Measurements from ENCODE around the gene B3GNT7.

Gene B3GNT7

DNA sequence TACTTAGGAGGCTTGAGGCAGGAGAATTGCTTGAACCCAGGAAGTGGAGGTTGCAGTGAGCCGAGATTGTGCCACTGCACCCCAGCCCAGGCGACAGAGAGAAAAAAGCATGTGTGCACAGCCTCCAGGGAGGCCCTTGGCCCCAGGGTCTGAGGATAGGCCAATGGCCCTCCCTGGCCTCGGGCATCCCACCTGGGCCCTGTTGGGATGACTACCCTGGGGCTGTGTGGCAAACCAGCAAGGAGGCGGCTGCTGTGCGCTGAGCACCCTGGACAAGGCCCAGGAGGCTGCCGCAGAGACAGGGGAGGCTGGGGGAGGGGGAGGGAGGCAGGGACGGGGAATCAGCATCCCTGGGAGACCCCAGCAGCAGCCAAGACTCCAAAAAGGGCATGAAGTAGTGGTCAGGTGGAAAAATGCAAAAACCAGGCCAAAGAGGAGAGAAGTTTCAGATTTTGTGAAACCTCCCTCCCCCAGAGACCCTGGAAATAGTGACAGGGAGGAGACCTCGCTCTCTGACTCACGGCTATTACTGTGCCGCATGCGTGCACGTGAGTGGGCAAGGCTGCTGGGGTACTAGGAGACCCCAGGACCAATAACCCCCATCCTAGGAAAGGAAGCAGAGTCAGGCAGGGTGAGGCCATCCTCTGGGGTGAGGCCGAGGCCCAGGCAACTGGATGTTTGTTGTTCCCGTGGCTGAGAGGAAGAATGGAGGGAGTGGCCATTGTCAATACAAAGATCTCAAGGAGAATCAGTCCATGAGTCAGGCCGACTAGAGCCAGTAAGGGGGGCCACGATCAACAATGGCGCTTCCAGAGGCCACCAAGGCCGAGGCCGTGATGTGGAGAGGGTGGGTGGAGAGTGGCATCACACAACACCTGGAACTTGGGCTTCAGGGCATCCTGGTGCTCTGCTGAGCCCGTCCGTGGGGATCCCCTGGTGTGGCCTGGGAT lies 16.0 kb upstream of the B3GNT7 start:
- TF ChIP-seq, protein P1, sequence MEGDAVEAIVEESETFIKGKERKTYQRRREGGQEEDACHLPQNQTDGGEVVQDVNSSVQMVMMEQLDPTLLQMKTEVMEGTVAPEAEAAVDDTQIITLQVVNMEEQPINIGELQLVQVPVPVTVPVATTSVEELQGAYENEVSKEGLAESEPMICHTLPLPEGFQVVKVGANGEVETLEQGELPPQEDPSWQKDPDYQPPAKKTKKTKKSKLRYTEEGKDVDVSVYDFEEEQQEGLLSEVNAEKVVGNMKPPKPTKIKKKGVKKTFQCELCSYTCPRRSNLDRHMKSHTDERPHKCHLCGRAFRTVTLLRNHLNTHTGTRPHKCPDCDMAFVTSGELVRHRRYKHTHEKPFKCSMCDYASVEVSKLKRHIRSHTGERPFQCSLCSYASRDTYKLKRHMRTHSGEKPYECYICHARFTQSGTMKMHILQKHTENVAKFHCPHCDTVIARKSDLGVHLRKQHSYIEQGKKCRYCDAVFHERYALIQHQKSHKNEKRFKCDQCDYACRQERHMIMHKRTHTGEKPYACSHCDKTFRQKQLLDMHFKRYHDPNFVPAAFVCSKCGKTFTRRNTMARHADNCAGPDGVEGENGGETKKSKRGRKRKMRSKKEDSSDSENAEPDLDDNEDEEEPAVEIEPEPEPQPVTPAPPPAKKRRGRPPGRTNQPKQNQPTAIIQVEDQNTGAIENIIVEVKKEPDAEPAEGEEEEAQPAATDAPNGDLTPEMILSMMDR (conservative IDR thresholded peaks at IDR 0.05; ENCODE audit: control insufficient read depth, insufficient read depth, low read depth, low read length) = no peak
- DNase-seq (ENCODE audit: low read depth) = no peak
- H3K4me3 ChIP-seq (ENCODE audit: control insufficient read depth, low read depth, low read length) = no peak overlapping the region

DNA sequence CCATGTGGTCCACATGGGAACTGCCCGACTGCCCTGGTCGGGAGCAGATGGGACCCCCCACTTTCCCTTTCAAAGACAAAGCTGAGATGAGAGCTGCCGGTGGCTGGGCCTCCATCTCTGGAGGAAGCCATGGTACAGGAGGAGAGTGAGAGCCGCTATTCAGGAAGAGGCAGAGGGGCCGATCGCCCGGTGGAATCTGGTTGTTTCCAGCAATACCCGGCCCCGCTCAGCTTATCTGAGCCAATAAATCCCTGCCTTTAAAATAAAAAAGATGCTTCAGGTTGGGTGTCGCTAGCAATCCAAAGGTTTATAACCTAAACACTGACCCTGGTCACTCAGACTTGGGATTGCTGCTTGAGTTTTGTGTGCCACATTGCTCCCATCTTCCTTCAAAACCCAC lies 15.2 kb upstream of the B3GNT7 start:
- TF ChIP-seq, protein P1 (conservative IDR thresholded peaks at IDR 0.05; ENCODE audit: control insufficient read depth, insufficient read depth, low read depth, low read length) = no peak
- no peak overlapping the region for H3K4me3 ChIP-seq (ENCODE audit: control insufficient read depth, low read depth, low read length)
- no peak for DNase-seq (ENCODE audit: low read depth)

DNA sequence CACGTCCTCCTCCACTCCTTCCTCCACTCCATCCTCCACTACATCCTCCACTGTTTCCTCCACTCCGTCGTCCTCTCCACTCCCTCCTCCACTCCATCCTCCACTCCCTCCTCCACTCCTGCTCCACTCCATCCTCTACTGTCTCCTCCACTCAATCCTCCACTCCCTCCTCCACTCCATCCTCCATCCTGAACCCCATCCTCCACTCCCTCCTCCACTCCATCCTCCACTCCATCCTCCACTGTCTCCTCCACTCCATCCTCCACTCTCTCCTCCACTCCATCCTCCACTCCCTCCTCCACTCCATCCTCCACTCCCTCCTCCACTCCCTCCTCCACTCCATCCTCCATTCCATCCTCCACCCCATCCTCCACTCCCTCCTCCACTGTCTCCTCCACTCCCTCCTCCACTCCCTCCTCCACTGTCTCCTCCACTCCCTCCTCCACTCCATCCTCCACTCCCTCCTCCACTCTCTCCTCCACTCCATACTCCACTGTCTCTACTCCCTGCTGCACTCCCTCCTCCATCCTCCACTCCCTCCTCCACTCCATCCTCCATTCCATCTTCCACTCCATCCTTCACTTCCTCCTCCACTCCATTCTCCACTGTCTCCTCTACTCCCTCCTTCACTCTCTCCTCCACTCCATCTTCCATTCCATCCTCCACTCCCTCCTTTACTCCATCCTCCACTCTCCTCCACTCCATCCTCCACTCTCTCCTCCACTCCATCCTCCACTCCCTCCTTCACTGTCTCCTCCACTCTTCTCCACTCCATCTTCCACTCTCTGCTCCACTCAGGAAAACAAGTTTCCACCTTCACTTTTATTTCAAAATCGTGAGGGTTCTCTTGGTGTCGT lies 14.3 kb upstream of the B3GNT7 start:
- TF ChIP-seq, protein P1 (conservative IDR thresholded peaks at IDR 0.05; ENCODE audit: control insufficient read depth, insufficient read depth, low read depth, low read length) = no peak
- no peak overlapping the region for H3K4me3 ChIP-seq (ENCODE audit: control insufficient read depth, low read depth, low read length)
- DNase-seq (ENCODE audit: low read depth) = no peak

DNA sequence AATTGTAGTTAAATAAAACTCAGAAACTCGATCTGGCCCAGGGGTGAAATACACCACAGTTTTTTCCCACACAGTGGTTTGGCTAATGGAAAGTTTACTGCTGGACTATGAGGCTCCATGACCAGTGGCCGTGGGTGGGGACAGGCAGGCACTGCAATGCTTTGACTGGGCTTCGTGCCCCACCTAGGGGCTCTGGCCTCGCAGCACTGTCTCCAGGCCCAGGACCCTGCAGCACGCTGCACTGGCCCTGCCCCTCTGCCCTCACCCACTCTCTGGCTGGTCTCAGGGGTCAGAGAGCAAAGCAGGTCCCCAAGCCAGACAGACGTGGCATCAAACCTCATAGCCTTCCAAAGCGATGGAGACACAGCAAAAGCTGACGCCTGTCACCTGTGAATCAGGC lies 13.4 kb upstream of the B3GNT7 start:
- DNase-seq (ENCODE audit: low read depth) = no peak
- H3K4me3 ChIP-seq (ENCODE audit: control insufficient read depth, low read depth, low read length) = no peak overlapping the region
- TF ChIP-seq, protein P1 (conservative IDR thresholded peaks at IDR 0.05; ENCODE audit: control insufficient read depth, insufficient read depth, low read depth, low read length) = no peak

DNA sequence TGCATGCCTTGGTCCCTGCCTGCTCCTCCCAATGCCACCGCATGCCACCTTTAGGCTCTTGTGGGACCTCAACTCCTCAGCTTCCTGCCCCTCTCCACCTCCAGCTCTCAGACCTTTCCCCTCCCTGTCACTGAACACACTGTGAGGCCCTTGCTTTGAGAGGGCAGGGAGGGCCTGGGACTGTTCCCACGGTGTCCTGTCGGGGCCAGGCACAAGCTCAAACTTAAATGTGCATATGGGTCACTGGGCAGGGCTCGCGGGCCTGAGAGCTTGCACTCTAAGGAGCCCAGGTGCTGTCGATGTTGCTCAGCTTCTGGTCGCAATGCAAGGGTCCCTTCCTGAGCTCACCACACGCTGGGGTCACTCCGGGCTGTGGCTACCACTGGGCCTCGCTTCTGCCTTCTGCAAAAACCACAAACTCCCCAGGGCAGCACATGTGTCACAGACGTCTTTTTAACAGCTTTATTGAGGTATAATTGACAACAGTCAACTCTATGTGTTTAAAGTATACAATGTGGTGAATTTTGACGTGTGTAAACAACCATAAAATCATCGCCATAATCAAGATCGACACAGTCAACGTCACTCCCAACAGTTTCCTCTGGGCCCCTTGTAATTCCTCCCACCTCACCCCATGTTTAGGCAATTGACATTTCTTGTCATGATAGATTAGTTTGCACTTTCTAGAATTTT lies 11.9 kb upstream of the B3GNT7 start:
- H3K4me3 ChIP-seq (ENCODE audit: control insufficient read depth, low read depth, low read length) = no peak overlapping the region
- no peak for DNase-seq (ENCODE audit: low read depth)
- TF ChIP-seq, protein P1 (conservative IDR thresholded peaks at IDR 0.05; ENCODE audit: control insufficient read depth, insufficient read depth, low read depth, low read length) = no peak

DNA sequence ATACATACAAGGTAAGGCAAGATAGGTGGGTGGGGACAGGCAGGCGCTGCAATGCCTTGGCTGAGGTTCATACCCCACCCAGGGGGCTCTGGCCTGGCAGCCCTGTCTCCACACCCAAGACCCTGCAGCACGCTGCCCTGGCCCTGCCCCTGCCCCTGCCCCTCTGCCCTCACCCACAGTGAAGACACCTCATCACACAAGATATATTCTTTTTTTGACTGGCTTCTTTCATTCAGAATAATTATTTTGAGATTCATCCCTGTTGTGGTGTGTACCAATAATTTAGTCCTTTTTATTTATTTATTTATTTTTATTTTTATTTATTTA lies 11.4 kb upstream of the B3GNT7 start:
- TF ChIP-seq, protein P1 (conservative IDR thresholded peaks at IDR 0.05; ENCODE audit: control insufficient read depth, insufficient read depth, low read depth, low read length) = no peak
- no peak for DNase-seq (ENCODE audit: low read depth)
- no peak overlapping the region for H3K4me3 ChIP-seq (ENCODE audit: control insufficient read depth, low read depth, low read length)

Measured in fibroblast of mammary gland (primary cell).